Activated CD8-positive, alpha-beta memory T cell treated with anti-CD3 and anti-CD28 coated beads for 48 hours (primary cell): Measurements from ENCODE around the gene C12orf60.

Source experiments
- DNase-seq, 3 experiments: peaks; one replicate each; pipeline ENCODE4 v3.0.0-alpha.2; 2020; ENCODE audit warnings: low read depth in 2 of 3, low spot score in 2 of 3

The C12orf60 gene

GRCh38 chr12:14871247-14871646 is 67.8 kb downstream of the C12orf60 start:
- no peak for DNase-seq

- no peak for DNase-seq
Observed at GRCh38 chr12:14871886-14872285, 68.4 kb downstream of the C12orf60 start.

GRCh38 chr12:14873440-14874185 is 70.1 kb downstream of the C12orf60 start:
- no peak for DNase-seq
